Pancreas (tissue), 10 donors: Measurements from ENCODE around the gene APOO. TPM values are rescaled to one million over a fixed set of nuclear protein-coding genes. Genes with fewer than 3 reads are reported as not detected.

Experiments used
- ATAC-seq, 4 donors: fragments of 200-7000 bp; cut with Tn5 transposase; one replicate each; pipeline versions ENCODE4 v1.8.0 to v1.9.1; 2020; ENCODE audit warnings: mild to moderate bottlenecking in 4 of 4, moderate library complexity in 4 of 4
- DNase-seq, 6 donors: peaks; one replicate each; pipeline ENCODE4 v3.0.0-alpha.2; 2020
- FAIRE-seq: peaks from 2 replicates; lab custom pipeline; 2012; peaks lifted over from hg19 to GRCh38; lab: Jason Lieb, UNC
- H3K27ac ChIP-seq, 4 donors: fragments of 200-600 bp; sonication (generic); 1 replicate in 3 of 4; 2 replicates in 1 of 4; pipeline versions ENCODE4 v1.5.0 to v1.8.0; 2020
- H3K27me3 ChIP-seq, 4 donors: fragments of 200-600 bp; one replicate each; pipeline ENCODE4 v1.8.0; 2021
- H3K36me3 ChIP-seq, 3 donors: fragments of 200-600 bp; sonication (generic) in 1 of 3; one replicate each; pipeline versions ENCODE4 v1.5.0 to v1.8.0; 2020 to 2021
- H3K4me1 ChIP-seq, 3 donors: fragments of 200-600 bp; one replicate each; pipeline ENCODE4 v1.8.0; 2021
- H3K4me3 ChIP-seq, 4 donors: fragments of 200-600 bp; sonication (generic) in 2 of 4; one replicate each; pipeline versions ENCODE4 v1.5.0 to v1.8.0; 2020 to 2021
- H3K9me3 ChIP-seq, 4 donors: fragments of 200-600 bp; one replicate each; pipeline ENCODE4 v1.8.0; 2021
- WGBS, 2 donors: extraction: QIAGEN DNeasy Blood & Tissue Kit; methylation state at CpG; one replicate each; pipeline ENCODE4 v1.1.7; 2013; 5-methylcytosine and 5-hydroxymethylcytosine counted together
- intact Hi-C, 3 donors: fragments of 100-400 bp; cut with DNase I; formaldehyde crosslinking; loops; one replicate each; pipeline versions ENCODE4 v1.11.1 to v1.14.2; 2022
- polyA plus RNA-seq, 2 donors: library from polyadenylated mRNA; stranded (reverse); fragments of 200-250 nt; gene quantifications; one replicate each; pipeline ENCODE4 v1.2.3, GENCODE V29; 2013
- total RNA-seq, 6 donors: library from RNA; stranded (reverse); fragmentation: NEBNext Ultra II Directional in 4 of 6; extraction: Animal tissue kit (Norgen Biotek cat#: 25700) in 4 of 6; gene quantifications; one replicate each; pipeline versions ENCODE4 v1.2.1 to v1.2.4, GENCODE V29; 2021 to 2023
- TF ChIP-seq, protein P1 (sequence below), 4 donors: fragments of 200-600 bp; sonication (generic) in 3 of 4; IDR thresholded peaks; one replicate each; pipeline versions ENCODE4 v1.5.0 to v1.8.0; 2021; ENCODE audit warnings: antibody characterized with exemption in 4 of 4
- donor health status: healthy with polysubstance abuse.
- donor health status: DM: no; HTN: no; CAD: no; lungs with moderate emphysema.
- donor health status: DM: no; HTN: no; CAD: no.
- donor health status: control.
- donor health status: control.
- donor health status: Bipolar disorder and iron deficiency.
- donor health status: DM: yes; HTN: yes; CAD: no.
- donor health status: DM: no; HTN: no; CAD: no.
- donor health status: DM: no; HTN: no; CAD: no.
- donor health status: DM: yes; HTN: yes; CAD: no.

Gene APOO
- total and polyA plus RNA-seq, 8 donors: 4.8 to 16.9 (median 8.9) TPM

DNA sequence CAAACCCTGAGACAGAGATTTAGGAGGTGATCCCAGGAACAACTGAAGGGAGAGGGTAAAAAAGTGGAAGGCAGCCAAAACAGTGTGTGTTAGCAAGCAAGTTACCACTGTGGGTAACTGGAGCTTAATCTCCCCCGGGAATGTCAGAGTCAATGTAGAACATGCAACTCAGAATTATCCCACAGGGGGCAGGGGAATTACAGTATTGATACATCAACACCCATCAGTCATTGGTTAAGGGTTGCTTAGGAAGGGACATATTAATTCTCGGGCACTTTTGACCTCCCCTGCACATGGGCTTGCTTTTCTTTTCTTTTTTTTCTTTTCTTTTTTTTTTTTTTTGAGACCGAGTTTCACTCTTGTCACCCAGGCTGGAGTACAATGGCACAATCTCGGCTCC is 29.4 kb upstream of the APOO start:
- ATAC-seq (no peak), DNase-seq (no peak), FAIRE-seq (no peak)
- 63 to 67% methylated on average over 4 of the region's 4 CpGs for WGBS, 2 donors
- H3K36me3 ChIP-seq: no peaks in the 10 kb centered on the region
- H3K4me3 ChIP-seq: no peak overlapping the region
- intact Hi-C loops: no loop called here
- H3K27me3 ChIP-seq: peaks cover 0 to 13% (median 0%) of the 10 kb centered on the region in 4 donors
- peaks cover 0 to 4% (median 3%) of the 10 kb centered on the region in 3 donors for H3K4me1 ChIP-seq
- no peak overlapping the region for H3K27ac ChIP-seq
- TF ChIP-seq, protein P1, sequence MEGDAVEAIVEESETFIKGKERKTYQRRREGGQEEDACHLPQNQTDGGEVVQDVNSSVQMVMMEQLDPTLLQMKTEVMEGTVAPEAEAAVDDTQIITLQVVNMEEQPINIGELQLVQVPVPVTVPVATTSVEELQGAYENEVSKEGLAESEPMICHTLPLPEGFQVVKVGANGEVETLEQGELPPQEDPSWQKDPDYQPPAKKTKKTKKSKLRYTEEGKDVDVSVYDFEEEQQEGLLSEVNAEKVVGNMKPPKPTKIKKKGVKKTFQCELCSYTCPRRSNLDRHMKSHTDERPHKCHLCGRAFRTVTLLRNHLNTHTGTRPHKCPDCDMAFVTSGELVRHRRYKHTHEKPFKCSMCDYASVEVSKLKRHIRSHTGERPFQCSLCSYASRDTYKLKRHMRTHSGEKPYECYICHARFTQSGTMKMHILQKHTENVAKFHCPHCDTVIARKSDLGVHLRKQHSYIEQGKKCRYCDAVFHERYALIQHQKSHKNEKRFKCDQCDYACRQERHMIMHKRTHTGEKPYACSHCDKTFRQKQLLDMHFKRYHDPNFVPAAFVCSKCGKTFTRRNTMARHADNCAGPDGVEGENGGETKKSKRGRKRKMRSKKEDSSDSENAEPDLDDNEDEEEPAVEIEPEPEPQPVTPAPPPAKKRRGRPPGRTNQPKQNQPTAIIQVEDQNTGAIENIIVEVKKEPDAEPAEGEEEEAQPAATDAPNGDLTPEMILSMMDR (IDR thresholded peaks at IDR 0.05): no peak
- no peaks in the 10 kb centered on the region for H3K9me3 ChIP-seq

DNA sequence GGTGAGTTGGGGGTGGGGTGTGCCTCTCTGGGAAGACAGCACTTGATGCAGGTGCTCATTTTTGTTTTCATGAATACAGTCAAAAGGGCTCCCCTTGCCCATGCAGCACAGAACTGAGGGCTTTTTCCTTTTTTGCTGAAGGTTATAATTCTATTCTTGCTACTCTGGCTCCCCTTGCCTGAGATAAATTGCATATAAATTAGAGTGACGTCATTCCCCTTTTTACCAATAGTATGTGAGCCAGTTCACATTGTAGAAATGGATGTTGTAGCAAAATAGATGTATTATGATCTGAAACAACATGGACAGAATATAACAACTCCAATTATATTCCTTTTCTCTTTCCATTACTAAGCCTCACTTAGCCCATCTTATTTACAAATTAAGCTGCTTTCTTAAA is 28.4 kb upstream of the APOO start:
- Histone ChIP-seq H3K27me3 (peaks cover 0 to 13% (median 0%) of the 10 kb centered on the region in 4 donors), H3K9me3 (no peaks in the 10 kb centered on the region), H3K4me3 (no peak overlapping the region), H3K4me1 (peaks cover 0 to 4% (median 3%) of the 10 kb centered on the region in 3 donors), H3K36me3 (no peaks in the 10 kb centered on the region), H3K27ac (no peak overlapping the region)
- TF ChIP-seq, protein P1 (IDR thresholded peaks at IDR 0.05): no peak
- WGBS, 2 donors: 23 to 26% methylated on average over 1 of the region's 1 CpG
- no peak for ATAC-seq
- intact Hi-C loops: no loop called here
- DNase-seq: no peak
- no peak for FAIRE-seq

DNA sequence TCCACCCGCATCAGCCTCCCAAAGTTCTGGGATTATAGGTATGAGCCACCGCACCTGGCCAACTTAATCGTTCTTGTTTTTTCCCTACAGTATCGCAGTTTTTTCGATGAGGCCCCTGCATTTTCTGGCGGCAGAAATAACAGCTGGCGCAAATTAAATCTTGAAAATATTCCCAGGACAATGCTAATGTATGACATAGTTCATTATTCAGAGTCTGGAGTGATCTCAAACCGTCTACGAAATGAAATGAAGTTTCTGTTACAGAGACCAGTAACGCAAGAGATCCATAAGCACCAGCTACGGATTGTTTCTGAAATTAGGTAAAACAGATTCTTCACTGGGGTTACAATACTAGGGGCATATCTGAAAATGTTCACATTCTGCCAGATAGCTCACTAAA is 27.4 kb upstream of the APOO start:
- Histone ChIP-seq H3K27me3 (peaks cover 0 to 13% (median 0%) of the 10 kb centered on the region in 4 donors), H3K36me3 (no peaks in the 10 kb centered on the region), H3K4me3 (no peak overlapping the region), H3K9me3 (no peaks in the 10 kb centered on the region), H3K27ac (no peak overlapping the region), H3K4me1 (peaks cover 0 to 4% (median 3%) of the 10 kb centered on the region in 3 donors)
- ATAC-seq (no peak), DNase-seq (no peak), FAIRE-seq (no peak)
- intact Hi-C loops: no loop called here
- TF ChIP-seq, protein P1 (IDR thresholded peaks at IDR 0.05): no peak
- WGBS, 2 donors: 88 to 89% methylated on average over 11 of the region's 11 CpGs

DNA sequence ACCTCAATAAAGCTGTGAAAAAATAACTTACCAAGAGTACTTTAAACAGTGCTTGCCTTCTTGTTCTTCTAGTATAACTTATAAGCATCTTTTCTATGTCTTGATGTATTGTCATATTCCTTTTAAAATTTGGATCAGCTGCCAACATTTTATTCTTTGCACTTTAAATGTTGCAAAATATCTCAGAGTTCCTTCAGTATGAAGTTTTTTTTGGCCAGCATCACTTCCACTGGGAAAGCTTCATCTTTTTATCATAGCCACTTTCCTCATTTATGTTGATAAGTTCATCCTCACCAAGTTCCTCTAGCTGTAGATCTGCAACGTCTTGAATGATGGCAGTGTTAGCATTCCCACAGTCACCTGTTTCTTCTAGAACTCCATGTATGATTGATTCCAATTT is 24.3 kb upstream of the APOO start:
- Histone ChIP-seq H3K27ac (no peak overlapping the region), H3K4me3 (no peak overlapping the region), H3K36me3 (no peaks in the 10 kb centered on the region), H3K4me1 (no peaks in the 10 kb centered on the region), H3K9me3 (no peaks in the 10 kb centered on the region), H3K27me3 (no peaks in the 10 kb centered on the region)
- TF ChIP-seq, protein P1 (IDR thresholded peaks at IDR 0.05): no peak
- DNase-seq (no peak), ATAC-seq (no peak), FAIRE-seq (no peak)
- WGBS, 2 donors: 36 to 53% methylated on average over 1 of the region's 1 CpG
- intact Hi-C loops: no loop called here

DNA sequence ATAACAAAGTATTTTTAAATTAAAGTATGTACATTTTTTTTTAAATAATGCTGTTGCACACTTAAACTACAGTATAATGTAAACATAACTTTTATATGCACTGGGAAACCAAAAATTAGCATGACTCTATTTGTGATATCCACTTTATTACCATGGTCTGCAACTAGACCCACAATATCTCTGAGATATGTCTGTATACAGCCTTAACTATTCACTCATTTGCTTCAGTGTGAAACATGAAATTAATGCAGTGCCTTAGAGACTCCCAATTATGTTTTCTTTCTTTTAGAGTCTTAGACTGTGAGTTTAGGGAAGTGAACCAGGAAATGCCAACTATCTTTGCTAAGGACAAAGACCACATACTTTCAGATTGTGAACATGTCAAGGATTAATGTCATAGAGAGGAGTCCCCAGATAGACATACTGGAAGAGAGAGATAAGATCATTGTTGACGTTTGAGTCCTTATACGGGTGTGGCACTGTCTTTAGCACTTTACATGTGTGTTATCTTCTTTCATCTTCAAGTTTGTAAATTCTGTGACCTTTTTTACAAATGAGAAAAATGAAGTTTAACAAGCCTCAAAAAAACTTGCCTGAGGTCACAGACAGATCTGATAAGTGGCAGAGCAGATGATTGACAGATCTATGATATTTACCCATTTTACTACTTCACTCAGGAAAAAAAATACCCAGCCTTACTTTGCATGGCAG is 23.3 kb upstream of the APOO start:
- ATAC-seq (no peak), DNase-seq (no peak), FAIRE-seq (no peak)
- Histone ChIP-seq H3K36me3 (no peaks in the 10 kb centered on the region), H3K27ac (no peak overlapping the region), H3K4me1 (no peaks in the 10 kb centered on the region), H3K9me3 (no peaks in the 10 kb centered on the region), H3K4me3 (no peak overlapping the region), H3K27me3 (no peaks in the 10 kb centered on the region)
- TF ChIP-seq, protein P1 (IDR thresholded peaks at IDR 0.05): no peak
- 29 to 37% methylated on average over 2 of the region's 2 CpGs for WGBS, 2 donors
- intact Hi-C loops: no loop called here
